ENCODE measurements around the gene EIF5.

EIF5 gene

DNA sequence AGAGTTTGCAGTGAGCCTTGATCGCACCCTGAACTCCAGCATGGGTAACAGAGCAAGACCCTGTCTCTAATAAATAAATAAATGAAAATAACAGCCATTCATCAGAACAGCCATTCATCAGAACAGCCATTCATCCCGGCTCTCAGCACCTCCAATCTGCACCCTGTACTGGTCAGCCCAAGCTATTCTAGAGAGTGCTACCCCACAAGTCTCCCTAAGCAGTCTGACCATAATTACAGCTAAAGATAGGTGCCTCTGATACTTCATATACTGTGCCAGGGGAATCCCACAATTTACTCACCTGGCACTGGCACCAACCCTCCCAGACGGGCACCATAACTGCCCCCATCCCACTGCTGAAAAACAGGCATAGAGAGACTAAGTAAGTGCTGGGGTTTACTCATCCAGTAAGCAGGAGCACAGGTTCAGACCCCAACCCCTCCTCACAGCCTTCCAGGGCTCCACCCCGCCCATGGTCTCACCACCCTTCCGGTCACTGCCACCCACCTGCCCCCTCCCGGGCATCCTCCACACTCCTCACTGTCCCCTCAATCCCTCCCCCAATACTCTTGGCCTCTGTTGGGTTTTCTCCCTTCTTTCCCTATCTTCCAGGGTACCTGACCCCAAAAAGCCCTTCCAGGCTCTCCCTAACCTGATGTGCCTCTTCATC is 15.2 kb upstream of the EIF5 start:
- ChIA-PET POLR2A (interaction anchor here (1.1 kb wide), 1 partner anchor 10 kb away, joined by 3 read pairs; no protein-coding TSS in a partner anchor), CTCF (no interaction called here)
- TF ChIP-seq TCF7L2 (IDR thresholded peaks at IDR 0.05; ENCODE audit: borderline replicate concordance, low read depth, low read length), result no peak
- TF ChIP-seq SP3 (tag by site-specific recombination; IDR thresholded peaks at IDR 0.05), result no peak
- TF ChIP-seq, protein P1, sequence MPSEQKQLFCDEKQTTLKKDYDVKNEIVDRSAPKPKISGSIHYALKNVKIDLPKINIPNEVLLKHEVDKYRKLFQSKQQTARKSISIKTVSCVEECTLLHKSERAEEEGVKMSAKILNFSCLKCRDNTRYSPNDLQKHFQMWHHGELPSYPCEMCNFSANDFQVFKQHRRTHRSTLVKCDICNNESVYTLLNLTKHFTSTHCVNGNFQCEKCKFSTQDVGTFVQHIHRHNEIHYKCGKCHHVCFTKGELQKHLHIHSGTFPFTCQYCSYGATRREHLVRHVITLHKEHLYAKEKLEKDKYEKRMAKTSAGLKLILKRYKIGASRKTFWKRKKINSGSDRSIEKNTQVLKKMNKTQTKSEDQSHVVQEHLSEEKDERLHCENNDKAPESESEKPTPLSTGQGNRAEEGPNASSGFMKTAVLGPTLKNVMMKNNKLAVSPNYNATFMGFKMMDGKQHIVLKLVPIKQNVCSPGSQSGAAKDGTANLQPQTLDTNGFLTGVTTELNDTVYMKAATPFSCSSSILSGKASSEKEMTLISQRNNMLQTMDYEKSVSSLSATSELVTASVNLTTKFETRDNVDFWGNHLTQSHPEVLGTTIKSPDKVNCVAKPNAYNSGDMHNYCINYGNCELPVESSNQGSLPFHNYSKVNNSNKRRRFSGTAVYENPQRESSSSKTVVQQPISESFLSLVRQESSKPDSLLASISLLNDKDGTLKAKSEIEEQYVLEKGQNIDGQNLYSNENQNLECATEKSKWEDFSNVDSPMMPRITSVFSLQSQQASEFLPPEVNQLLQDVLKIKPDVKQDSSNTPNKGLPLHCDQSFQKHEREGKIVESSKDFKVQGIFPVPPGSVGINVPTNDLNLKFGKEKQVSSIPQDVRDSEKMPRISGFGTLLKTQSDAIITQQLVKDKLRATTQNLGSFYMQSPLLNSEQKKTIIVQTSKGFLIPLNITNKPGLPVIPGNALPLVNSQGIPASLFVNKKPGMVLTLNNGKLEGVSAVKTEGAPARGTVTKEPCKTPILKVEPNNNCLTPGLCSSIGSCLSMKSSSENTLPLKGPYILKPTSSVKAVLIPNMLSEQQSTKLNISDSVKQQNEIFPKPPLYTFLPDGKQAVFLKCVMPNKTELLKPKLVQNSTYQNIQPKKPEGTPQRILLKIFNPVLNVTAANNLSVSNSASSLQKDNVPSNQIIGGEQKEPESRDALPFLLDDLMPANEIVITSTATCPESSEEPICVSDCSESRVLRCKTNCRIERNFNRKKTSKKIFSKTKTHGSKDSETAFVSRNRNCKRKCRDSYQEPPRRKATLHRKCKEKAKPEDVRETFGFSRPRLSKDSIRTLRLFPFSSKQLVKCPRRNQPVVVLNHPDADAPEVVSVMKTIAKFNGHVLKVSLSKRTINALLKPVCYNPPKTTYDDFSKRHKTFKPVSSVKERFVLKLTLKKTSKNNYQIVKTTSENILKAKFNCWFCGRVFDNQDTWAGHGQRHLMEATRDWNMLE (tag by site-specific recombination; conservative IDR thresholded peaks at IDR 0.05; ENCODE audit: low read depth), result no peak
- TF ChIP-seq, protein P2, sequence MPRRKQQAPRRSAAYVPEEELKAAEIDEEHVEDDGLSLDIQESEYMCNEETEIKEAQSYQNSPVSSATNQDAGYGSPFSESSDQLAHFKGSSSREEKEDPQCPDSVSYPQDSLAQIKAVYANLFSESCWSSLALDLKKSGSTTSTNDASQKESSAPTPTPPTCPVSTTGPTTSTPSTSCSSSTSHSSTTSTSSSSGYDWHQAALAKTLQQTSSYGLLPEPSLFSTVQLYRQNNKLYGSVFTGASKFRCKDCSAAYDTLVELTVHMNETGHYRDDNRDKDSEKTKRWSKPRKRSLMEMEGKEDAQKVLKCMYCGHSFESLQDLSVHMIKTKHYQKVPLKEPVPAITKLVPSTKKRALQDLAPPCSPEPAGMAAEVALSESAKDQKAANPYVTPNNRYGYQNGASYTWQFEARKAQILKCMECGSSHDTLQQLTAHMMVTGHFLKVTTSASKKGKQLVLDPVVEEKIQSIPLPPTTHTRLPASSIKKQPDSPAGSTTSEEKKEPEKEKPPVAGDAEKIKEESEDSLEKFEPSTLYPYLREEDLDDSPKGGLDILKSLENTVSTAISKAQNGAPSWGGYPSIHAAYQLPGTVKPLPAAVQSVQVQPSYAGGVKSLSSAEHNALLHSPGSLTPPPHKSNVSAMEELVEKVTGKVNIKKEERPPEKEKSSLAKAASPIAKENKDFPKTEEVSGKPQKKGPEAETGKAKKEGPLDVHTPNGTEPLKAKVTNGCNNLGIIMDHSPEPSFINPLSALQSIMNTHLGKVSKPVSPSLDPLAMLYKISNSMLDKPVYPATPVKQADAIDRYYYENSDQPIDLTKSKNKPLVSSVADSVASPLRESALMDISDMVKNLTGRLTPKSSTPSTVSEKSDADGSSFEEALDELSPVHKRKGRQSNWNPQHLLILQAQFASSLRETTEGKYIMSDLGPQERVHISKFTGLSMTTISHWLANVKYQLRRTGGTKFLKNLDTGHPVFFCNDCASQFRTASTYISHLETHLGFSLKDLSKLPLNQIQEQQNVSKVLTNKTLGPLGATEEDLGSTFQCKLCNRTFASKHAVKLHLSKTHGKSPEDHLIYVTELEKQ (tag by site-specific recombination; IDR thresholded peaks at IDR 0.05; ENCODE audit: borderline replicate concordance), result no peak
- TF ChIP-seq ZNF585B (tag by site-specific recombination; IDR thresholded peaks at IDR 0.05), result no peak
- TF ChIP-seq ZNF311 (tag by site-specific recombination; IDR thresholded peaks at IDR 0.05; ENCODE audit: borderline replicate concordance), result no peak
- TF ChIP-seq ZNF223 (tag by site-specific recombination; IDR thresholded peaks at IDR 0.05), result no peak
- no peak for TF ChIP-seq ZNF248 (tag by site-specific recombination; IDR thresholded peaks at IDR 0.05)
- TF ChIP-seq ZFHX2 (tag by site-specific recombination; conservative IDR thresholded peaks at IDR 0.05), result no peak
- no peak for TF ChIP-seq ZBTB17 (tag by site-specific recombination; IDR thresholded peaks at IDR 0.05)
- no peak for TF ChIP-seq ZNF843 (tag by site-specific recombination; IDR thresholded peaks at IDR 0.05)
- TF ChIP-seq ZNF558 (tag by site-specific recombination; IDR thresholded peaks at IDR 0.05), result no peak
- no peak for TF ChIP-seq ZNF473 (tag by site-specific recombination; IDR thresholded peaks at IDR 0.05)
- TF ChIP-seq GLI2 (tag by site-specific recombination; IDR thresholded peaks at IDR 0.05; ENCODE audit: borderline replicate concordance, low read depth), result no peak
- no peak for TF ChIP-seq MEIS1 (CRISPR knock-in tag; IDR thresholded peaks at IDR 0.05; ENCODE audit: borderline replicate concordance)
- TF ChIP-seq ZSCAN16 (tag by site-specific recombination; IDR thresholded peaks at IDR 0.05), result no peak
- TF ChIP-seq ZFP41 (tag by site-specific recombination; IDR thresholded peaks at IDR 0.05; ENCODE audit: borderline replicate concordance), result no peak
- TF ChIP-seq, protein P3, sequence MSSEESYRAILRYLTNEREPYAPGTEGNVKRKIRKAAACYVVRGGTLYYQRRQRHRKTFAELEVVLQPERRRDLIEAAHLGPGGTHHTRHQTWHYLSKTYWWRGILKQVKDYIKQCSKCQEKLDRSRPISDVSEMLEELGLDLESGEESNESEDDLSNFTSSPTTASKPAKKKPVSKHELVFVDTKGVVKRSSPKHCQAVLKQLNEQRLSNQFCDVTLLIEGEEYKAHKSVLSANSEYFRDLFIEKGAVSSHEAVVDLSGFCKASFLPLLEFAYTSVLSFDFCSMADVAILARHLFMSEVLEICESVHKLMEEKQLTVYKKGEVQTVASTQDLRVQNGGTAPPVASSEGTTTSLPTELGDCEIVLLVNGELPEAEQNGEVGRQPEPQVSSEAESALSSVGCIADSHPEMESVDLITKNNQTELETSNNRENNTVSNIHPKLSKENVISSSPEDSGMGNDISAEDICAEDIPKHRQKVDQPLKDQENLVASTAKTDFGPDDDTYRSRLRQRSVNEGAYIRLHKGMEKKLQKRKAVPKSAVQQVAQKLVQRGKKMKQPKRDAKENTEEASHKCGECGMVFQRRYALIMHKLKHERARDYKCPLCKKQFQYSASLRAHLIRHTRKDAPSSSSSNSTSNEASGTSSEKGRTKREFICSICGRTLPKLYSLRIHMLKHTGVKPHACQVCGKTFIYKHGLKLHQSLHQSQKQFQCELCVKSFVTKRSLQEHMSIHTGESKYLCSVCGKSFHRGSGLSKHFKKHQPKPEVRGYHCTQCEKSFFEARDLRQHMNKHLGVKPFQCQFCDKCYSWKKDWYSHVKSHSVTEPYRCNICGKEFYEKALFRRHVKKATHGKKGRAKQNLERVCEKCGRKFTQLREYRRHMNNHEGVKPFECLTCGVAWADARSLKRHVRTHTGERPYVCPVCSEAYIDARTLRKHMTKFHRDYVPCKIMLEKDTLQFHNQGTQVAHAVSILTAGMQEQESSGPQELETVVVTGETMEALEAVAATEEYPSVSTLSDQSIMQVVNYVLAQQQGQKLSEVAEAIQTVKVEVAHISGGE (tag by site-specific recombination; conservative IDR thresholded peaks at IDR 0.05; ENCODE audit: low read depth), result no peak
- Histone ChIP-seq H3K36me3 (ENCODE audit: control insufficient read depth in 2 of 2, insufficient read depth in 1 of 2, low read length in 2 of 2) (no peaks in the 10 kb centered on the region), H3K9me3 (ENCODE audit: control insufficient read depth, insufficient read depth, low read depth, low read length) (no peaks in the 10 kb centered on the region), H3K4me1 (ENCODE audit: control insufficient read depth, insufficient read depth, low read length) (no peaks in the 10 kb centered on the region), H3K27ac (ENCODE audit: extremely low read depth, low read depth, low read length) (no peak overlapping the region), H3K4me3 (ENCODE audit: low read depth, low read length) (no peak overlapping the region)
